ENCODE measurements around the gene ZNF18.
"Not testable (repeated sequence)": the region's sequence is repeated elsewhere in the genome, so short reads cannot be mapped to it uniquely, and the experiment has no call there.

Gene ZNF18

DNA sequence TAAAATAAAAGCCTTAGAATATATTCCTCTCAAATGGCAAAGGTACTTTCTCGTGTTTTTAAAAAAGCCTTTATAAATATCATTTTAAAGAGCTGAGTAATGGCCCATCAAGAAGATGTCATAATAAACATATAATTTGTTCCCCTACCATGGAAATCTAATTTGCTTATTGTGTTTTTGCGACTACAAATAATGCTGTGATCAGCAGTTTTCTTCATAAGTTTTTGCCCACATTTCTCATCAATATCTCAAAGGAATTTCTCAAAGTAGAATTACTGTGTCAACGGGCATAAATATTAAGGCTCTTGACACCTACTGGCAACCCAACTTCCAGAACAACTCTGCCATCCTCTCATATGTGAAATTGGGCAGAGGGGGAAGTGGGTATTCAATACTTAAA is 17.5 kb downstream of the ZNF18 start:
- TF ChIP-seq, protein P1, sequence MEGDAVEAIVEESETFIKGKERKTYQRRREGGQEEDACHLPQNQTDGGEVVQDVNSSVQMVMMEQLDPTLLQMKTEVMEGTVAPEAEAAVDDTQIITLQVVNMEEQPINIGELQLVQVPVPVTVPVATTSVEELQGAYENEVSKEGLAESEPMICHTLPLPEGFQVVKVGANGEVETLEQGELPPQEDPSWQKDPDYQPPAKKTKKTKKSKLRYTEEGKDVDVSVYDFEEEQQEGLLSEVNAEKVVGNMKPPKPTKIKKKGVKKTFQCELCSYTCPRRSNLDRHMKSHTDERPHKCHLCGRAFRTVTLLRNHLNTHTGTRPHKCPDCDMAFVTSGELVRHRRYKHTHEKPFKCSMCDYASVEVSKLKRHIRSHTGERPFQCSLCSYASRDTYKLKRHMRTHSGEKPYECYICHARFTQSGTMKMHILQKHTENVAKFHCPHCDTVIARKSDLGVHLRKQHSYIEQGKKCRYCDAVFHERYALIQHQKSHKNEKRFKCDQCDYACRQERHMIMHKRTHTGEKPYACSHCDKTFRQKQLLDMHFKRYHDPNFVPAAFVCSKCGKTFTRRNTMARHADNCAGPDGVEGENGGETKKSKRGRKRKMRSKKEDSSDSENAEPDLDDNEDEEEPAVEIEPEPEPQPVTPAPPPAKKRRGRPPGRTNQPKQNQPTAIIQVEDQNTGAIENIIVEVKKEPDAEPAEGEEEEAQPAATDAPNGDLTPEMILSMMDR (IDR thresholded peaks at IDR 0.05; ENCODE audit: extremely low read depth, insufficient read depth, missing control alignments) = no peak
- no peak for DNase-seq (ENCODE audit: low spot score)
- in situ Hi-C loops (cut with MboI; ENCODE audit: low pct_unique_long_range_greater_than_20kb, low sequenced_read_pairs, unreplicated experiment) = no loop called here

DNA sequence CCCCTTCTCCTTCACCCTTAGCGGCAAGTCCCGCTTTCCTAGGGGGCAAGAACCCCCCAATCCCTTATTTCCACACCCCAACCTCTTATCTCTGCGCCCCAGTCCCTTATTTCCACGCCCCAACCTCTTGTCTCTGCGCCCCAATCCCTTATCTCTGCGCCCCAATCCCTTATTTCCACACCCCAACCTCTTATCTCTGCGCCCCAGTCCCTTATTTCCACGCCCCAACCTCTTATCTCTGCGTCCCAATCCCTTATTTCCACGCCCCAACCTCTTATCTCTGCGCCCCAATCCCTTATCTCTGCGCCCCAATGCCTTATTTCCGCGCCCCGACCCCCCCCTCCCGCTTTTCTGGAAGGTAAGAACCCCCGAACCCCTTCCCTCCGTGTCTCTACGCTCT is 24.5 kb downstream of the ZNF18 start:
- in situ Hi-C loops (cut with MboI; ENCODE audit: low pct_unique_long_range_greater_than_20kb, low sequenced_read_pairs, unreplicated experiment); DNase-seq (ENCODE audit: low spot score): not testable (repeated sequence)

DNA sequence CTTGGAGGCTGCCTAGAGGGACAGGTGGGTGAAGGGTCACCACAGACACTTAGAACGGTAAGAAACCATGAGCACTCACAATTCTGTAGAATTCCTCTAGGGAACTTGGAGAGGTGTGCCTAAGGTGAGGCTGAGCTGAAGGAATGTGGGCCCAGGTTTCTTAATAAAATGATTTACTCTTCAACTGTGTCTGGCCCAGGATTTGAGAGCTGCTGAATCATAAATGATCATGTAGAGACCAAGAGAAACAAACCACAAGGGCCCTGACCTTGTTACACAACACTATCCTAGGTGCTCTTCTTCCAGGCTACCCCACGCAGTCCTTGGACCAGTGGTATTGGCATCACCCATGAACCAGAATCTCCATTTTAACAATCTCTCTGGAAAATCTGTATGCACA is 27.7 kb downstream of the ZNF18 start:
- DNase-seq (ENCODE audit: low spot score) = no peak
- in situ Hi-C loops (cut with MboI; ENCODE audit: low pct_unique_long_range_greater_than_20kb, low sequenced_read_pairs, unreplicated experiment) = no loop called here
- TF ChIP-seq, protein P1 (IDR thresholded peaks at IDR 0.05; ENCODE audit: extremely low read depth, insufficient read depth, missing control alignments) = no peak

DNA sequence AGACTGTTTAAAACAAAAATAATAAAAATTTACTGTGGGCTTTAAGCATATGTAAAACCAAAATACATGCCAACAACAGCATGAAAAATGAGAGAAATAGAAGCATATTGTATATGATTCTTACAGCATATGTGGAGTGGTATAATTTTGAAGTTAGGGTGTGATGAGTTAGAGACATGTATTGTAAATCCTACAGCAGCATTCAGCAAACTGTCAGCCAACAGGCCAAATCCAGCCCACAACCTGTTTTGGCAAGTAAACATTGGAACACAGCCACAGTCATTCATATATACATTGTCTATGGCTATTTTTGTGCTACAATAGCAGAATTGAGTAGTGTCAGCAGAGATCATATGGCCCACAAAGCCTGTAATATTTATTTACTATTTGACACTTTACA is 42.3 kb downstream of the ZNF18 start:
- in situ Hi-C loops (cut with MboI; ENCODE audit: low pct_unique_long_range_greater_than_20kb, low sequenced_read_pairs, unreplicated experiment) = no loop called here
- TF ChIP-seq, protein P1 (IDR thresholded peaks at IDR 0.05; ENCODE audit: extremely low read depth, insufficient read depth, missing control alignments) = no peak
- no peak for DNase-seq (ENCODE audit: low spot score)

DNA sequence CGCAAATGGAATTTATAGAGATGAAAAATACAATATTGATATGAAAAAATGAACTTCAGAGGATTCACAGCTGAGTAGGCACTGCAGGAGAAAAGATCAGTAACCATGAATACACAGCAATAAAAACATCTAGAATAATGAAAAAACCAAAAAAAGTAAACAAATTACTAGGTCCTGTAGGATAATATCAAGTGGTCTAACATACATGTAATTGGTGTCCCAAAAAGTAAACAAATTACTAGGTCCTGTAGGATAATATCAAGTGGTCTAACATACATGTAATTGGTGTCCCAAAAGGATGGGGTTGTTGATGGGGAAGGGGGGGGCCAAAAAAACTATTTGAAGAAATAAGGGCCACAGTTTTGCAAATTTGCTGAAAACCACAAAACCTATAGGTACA is 43.4 kb downstream of the ZNF18 start:
- DNase-seq (ENCODE audit: low spot score) = no peak
- in situ Hi-C loops (cut with MboI; ENCODE audit: low pct_unique_long_range_greater_than_20kb, low sequenced_read_pairs, unreplicated experiment) = no loop called here
- TF ChIP-seq, protein P1 (IDR thresholded peaks at IDR 0.05; ENCODE audit: extremely low read depth, insufficient read depth, missing control alignments) = no peak

DNA sequence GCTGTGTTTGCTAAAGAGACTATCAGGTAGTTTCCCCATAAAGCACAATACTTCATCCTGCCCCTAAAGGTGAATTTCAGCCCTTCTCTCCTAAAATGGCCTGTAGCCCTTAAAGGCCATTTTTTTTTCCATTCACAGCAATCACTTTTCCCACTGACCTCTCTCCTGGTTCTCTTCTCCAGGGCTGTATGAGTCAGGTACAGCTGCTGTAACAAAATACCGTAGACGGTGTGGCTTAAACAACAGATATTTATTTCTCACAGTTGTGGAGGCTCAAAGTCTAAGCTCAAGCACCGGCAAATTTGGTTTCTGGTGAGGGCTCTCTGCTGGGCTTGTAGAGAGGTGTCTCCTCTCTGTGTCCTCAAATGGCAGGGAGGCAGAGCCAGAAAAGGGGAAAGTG is 44.7 kb downstream of the ZNF18 start:
- TF ChIP-seq, protein P1 (IDR thresholded peaks at IDR 0.05; ENCODE audit: extremely low read depth, insufficient read depth, missing control alignments) = no peak
- in situ Hi-C loops (cut with MboI; ENCODE audit: low pct_unique_long_range_greater_than_20kb, low sequenced_read_pairs, unreplicated experiment) = no loop called here
- DNase-seq (ENCODE audit: low spot score) = no peak

DNA sequence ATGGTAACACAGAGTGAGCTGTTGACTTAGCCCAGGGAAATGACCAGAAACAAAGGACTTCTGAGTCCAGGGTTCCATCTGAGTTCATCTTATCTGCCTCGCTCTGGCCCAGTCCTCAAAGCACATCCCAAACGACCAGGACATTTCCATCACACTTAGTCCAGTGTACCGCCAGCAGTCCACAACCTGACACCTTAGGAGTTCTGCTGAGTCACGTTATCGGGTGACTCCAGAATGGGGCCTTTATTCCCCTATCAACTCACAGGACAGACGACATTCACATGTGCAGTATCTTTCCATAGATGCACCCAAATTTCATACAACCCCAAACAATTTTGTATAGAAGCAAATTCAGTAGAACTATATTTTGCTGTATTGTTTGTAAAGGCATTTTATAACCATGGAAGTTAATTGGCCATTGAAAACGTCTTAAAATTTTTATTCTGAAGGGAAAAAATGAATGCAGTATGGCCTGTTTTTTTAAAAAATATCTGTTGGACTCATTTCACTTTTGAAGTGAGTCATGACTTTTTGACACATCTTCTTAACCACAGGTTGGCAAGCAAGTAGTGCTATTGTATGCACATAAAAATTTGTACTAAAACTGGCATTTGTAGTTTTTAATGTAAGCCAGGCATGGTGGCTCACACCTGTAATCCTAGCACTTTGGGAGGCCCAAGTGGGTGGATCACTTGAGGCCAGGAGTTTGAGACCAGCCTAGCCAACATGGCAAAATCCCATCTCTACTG is 46.3 kb downstream of the ZNF18 start:
- in situ Hi-C loops (cut with MboI; ENCODE audit: low pct_unique_long_range_greater_than_20kb, low sequenced_read_pairs, unreplicated experiment) = no loop called here
- TF ChIP-seq, protein P1 (IDR thresholded peaks at IDR 0.05; ENCODE audit: extremely low read depth, insufficient read depth, missing control alignments) = no peak
- DNase-seq (ENCODE audit: low spot score) = no peak

DNA sequence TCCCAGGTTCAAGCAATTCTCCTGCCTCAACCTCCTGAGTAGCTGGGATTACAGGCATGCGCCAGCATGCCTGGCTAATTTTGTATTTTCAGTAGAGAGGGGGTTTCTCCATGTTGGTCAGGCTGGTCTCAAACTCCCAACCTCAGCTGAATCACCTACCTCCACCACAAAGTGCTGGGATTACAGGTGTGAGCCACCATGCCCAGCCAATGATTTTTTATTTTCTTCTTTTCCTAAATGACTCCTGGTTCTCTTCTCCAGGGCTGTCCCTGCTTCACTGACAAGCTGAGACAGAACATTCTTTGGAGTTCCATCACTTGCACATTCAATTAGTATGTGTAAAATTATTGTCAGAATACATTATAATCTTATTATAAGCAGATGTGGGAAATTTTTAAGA is 47.7 kb downstream of the ZNF18 start:
- in situ Hi-C loops (cut with MboI; ENCODE audit: low pct_unique_long_range_greater_than_20kb, low sequenced_read_pairs, unreplicated experiment); DNase-seq (ENCODE audit: low spot score): not testable (repeated sequence)

Data from GM13977 (cell line).